GM19468 (cell line): ENCODE data around the gene MYOD1.

Source experiments
- ATAC-seq: cut with Tn5 transposase; IDR thresholded peaks from one replicate; pipeline ENCODE4 v1.9.1; 2021; ENCODE audit warnings: mild to moderate bottlenecking, moderate library complexity, moderate number of reproducible peaks; ENCODE audit not compliant: unreplicated experiment; ENCODE audit errors: extremely low read depth

Gene MYOD1

DNA sequence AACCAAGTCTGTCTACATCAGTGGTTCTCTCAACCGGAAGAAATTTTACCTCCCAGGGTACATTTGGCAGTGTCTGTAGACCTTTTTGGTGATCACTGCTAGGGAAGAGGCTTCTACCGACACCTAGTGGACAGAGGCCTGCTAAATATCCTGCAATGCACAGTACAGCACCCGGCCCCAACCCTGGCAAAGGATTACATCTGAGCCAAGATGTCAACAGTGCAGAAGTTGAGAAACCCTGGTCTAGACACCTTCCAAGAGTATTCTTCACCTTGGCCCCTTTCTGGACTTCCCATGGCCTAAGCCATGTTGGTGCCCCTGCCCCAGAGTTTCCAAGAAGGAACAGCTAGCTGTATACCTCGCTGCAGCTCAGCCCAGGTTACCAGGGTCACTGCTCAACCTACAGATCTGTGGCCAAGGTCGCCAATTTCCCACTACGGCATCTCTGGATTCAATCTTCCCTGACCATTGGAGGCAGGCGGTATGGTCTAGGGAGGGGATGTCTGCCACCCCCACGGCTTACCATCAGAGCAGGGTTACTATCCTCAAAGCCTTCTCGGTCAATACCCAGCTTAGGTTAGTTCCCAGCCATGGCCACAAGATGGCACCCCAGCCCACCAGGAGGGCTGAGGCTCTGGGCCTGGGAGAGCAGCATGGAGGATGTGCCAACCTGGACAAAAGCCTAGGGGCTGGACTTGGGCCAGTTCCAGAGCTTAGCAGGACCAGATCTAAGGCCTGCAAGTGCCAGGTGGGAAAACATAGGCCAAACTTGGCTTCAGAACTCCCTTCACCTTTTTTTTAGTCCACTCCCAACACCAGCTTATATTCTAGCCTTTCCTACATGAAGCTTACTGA, 11.5 kb downstream of the MYOD1 start:
- no peak for ATAC-seq

DNA sequence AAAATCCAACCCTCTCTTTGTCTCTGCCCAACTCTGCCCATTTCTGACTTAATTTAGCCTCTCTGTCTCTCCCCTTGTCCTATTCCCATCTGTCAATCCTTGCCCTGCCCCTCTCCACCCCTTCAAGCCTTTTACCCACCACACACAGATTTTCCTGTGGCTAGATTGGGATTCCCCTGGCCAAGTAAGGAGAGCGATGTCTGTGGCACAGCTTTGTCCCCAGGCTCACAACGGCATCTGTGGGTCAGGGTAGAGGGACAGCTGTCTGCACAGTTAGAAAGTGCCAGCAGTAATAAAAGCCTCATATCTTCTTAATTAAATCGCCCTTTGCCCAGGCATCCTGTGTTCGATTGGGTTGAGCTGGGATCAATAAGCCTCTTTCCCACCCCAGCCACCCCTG, 13.9 kb downstream of the MYOD1 start:
- no peak for ATAC-seq

DNA sequence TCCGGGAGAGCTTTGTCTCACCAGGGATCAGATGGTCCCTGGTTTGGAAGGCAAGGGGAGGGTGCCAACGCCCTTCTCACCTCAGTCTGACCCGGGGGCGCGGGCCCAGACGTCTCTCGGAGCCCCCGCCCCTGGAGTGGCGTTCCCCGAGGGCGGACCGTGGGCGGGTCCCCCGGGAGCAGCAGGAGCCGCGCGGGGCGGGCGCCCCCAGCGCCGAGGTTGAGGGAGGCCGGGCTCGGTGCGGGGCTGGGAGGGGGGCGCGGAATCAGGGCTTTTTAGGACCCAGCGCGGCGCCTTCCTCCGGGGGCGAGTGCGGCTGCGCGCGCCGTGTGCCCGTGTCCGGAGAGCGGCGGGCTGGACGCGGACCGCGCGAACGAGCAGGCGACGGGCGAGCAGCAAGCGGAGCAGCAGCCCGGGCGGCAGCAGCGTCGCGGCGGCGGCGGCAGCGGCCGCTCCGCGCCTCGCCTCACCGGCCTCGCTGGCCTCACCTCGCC, 15.1 kb downstream of the MYOD1 start, which contains the start of gene KCNC1:
TSS of gene KCNC1 (plus strand) at position 364 of the 494 bp plus-strand sequence. CDS start 1,222 bp downstream, outside the sequence.
- ATAC-seq, result no peak

DNA sequence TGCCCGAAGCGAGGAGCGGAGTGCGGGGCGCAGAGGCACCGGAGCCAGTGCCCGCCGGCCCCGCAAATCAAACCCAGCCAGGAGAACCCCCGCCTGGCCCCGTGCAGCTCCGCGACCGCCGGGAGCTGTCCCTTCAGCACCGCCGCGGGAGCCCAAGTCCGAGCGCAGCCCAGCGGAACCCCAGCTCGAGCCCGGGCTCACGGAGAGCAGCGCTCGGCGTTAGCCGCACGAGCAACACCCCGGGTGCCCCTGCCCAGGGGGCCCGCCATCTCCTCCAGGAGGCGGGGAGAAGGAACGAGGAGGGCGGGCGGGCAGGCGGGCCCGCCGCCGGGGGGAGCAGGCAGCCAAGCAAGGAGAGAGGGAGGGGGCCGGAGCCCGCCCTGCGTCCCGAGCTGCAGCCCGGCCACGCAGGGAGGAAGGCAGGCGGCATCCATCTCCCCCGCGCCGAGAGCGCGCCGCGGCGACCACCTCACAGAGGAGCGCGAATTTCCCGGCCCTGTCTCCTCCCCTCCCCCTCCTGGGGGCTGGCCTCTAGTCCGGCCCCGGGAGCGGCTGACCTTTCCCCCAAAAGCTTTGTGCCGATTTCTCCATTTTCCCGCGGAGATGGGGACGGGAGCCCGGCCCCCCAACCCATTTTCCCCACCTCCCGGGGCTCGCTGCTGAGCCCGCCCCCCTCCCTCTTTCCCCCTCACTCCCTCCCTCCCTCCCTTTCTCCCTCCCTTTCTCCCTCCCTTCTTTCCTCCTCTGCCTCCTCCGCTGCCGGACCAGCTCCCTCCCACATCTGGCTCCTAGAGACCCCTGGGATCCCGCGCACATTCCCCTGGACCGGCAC, 15.8 kb downstream of the MYOD1 start:
- ATAC-seq, result no peak

DNA sequence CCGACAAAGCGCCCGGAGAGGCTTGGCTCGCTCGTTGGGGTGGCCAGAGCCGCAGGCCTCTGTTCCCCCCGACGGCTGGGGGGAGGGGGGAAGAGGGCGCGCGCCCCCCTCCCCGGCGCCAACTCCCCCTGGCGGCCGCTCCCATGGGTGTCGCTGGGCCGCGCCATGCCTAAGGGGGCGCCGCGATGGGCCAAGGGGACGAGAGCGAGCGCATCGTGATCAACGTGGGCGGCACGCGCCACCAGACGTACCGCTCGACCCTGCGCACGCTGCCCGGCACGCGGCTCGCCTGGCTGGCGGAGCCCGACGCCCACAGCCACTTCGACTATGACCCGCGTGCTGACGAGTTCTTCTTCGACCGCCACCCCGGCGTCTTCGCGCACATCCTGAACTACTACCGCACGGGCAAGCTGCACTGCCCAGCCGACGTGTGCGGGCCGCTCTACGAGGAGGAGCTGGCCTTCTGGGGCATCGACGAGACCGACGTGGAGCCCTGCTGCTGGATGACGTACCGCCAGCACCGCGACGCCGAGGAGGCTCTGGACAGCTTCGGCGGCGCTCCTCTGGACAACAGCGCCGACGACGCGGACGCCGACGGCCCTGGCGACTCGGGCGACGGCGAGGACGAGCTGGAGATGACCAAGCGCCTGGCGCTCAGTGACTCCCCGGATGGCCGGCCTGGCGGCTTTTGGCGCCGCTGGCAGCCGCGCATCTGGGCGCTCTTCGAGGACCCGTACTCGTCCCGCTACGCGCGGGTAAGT, 16.6 kb downstream of the MYOD1 start:
- ATAC-seq, result no peak

DNA sequence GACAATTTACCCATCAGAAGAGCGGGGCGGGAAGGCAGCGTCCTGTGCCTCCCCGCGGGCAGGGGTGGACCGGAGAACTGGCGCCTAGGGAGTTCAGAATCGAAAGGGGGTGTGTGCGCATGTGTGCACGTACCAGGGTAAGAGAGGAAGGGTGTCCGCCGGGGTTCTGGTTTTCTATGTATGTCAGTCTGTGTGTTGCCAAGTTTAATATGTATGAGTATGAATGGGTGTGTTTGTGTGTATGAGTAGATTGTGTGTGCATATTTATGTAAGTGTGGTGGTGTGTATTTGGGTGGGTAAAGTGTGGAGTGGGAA, 17.2 kb downstream of the MYOD1 start:
- no peak for ATAC-seq

DNA sequence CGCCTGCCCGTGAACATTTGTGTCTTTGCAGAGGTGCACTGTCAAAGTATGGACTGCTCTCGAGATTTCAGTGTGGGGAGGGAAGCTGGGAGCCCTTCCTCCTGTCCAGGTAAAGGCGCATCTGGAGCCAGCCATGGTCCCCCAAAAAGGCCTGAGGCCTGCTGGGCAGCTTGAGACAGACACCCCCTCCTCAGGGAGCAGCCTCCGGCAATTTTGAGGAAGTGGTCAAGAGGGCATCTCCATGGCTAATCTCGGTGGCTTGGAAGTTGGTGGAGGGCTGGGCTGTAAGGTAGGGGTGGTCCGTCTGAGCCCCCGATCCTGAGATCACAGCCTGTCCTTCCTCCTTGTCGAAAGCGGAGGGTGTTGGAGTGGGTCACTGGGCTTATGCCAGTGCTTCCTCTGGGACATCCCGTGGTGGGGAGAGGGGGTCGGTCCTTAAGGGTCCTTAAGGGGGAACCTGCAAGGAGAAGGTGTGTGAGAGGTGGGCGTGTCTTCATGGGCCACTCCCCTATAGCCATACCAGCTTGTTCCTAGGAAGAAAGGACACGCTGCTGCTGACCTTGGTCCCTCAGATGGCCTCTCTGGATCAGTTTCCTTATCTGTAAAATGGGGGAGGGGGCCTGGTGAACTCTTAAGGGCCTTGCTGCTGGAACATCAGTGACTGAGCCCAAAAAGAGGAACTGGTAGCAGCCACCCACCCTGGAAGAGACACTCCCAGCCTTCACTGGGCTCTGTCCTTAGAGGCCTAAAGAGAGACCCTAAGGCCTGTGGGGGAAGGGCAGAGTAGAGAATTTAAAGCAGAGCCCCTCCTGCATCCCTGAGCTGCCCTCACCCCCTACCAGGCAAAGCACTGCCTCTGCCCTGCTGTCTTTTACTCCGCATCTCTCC, 17.8 kb downstream of the MYOD1 start:
- ATAC-seq, result no peak

DNA sequence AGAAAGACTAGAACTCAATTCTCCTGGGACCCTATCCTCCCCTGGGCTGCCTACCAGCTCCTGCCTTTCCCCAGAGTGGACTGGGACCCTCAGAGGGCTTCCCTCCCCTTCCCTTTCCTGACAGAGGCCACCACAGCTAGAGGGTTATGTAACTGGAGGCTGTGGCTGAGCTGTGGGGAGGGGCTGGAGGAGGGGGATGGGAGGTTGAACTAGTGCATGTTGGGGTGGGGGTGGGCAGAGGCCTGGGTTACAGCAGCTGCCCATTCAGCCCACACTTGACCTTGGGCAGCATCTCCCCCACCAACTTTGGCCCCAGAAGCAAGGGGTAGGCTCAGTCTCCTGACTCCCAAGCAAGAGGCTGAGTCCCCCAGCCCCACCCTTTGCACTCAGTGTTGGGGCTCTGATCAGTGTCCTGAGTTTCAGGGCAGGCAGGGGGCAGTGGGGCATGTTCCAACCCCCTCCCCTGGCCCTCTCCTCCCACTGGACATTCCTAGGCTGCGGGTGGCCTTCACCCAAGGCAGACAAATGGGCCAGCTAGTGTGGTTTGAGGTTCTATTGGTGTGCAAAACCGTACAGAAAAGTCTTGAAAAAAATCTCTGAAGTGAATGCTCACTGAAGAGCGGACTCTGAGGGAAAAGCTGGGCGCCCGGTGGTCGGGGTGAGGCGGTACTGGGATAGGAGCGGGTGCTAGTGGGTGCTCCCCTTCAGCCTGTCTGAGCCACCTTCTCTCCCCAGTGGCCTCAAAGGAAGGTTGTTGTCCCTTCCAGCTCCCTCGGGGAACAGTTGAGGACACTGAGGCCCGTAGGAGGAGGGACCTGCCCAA, 19.0 kb downstream of the MYOD1 start:
- ATAC-seq, result no peak

DNA sequence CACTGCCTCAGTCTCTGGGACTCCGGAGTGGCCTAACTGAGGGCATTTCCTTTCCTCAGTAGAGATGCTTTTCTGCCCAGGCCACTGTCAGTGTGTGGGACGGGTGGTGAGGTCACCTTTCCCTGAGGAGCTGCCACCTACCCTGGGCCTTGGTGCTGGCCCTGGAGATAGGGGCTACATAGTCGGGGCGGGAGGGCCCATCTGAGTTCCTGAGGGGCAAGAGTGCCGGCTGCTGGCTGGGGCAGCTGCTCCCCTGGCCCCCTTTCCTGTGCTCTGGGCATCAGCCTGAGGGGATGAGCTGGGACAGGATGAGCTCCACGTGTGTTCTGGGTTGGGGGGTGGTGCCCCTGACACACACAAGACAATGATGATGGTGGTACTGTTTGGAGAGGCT, 20.6 kb downstream of the MYOD1 start:
- no peak for ATAC-seq

DNA sequence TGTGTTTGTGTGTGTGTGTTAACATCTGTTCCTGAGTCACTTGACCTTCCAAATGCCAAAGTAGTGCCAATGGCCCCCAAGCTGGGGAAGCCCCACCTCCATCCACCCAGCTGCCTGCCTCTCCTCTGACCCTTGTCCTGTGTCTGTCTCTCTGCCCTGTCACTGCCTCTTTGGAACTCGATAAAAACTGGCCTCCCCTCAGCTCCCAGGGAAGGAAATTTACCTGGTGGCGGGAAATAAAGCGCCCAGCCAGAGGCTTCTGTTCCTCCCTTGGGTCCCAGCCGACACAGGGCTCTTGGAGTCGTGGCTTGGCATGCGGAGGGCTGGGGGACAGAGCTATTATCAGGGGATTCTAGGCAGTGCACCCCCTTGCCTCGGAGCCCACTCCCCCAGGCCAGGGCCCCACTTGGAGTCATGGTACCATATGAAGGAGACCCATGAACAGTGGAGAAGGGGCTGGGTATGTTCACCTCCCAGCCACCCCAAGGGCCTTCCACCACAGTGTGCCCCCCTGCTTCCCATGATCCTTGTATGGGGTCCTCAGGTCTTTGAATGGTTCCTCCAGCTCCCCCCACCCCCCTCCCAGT, 21.4 kb downstream of the MYOD1 start:
- ATAC-seq, result no peak

DNA sequence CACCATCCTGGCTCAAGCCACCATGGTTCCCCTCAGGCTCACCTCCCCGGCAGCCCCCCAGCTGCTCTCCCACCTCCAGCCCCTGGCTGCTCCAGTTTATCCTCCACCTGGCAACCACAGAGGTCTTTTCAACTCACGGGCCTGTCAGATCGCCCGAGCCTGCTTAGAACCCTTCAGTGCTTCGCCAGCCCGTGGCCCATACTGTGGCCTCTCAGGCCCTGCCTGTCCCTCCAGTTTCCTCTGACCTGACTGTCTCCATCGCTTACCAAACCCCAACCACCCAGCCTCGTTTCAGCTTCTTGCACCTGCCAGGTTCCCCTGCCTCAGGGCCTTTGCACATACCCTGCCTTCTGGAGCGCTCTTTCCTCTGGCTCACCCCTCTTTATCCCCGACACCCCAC, 22.1 kb downstream of the MYOD1 start:
- ATAC-seq, result no peak

DNA sequence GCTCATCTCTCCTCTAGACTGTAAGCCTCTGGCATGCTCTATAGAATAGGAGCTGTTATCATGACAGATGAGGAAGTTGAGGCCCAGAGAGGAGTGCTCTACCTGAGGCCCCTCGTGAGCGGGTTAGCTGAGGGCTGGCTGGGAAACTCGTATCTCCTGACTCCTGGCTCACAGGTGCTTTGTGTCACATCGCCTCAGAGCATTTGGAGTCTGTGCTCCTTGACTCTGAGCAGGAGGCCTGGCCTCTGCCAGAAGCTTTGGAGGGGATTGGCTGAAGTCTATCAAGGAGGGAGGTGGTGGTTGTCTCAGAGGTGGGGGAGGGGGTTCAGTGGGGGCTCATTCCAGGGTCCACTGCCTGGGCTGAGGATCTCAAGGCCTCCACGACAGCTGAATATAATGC, 22.6 kb downstream of the MYOD1 start:
- ATAC-seq, result no peak

DNA sequence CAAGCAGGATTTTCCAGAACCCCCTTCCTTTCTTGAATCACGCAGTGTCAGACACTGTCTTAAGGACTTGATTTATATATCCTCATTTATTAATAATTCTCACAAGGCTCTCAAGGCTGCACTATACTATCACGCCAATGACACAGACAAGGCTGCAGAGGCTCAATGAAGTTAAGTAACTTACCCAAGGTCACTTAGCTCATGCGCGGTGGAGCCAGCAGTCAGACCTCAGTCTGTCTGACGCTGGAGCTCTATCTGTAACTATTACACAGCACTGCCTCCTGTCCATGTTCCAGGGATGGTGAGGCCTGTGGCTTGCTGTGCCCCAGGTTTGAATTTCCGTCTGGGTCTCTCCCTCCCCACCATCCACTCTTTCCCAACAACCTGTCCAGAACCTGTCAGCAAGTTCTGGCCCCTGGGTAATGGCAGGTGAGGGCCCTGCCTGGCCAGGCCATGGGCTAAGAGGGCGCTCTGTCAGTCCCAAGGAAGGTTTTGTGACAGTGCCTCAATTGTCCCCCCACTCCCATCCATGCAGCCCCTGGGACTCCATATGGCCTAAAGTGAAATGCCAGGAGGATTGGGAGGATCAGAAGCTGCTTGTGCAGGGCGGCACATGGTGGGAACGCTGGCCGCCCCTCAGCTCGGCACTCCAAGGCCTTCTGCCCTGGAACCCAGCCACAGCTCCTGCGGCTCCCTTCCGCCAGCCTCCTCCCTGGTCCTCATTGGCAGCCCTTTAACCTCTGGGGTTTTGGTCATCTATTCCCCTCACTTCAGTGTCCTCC, 23.8 kb downstream of the MYOD1 start:
- ATAC-seq, result no peak

DNA sequence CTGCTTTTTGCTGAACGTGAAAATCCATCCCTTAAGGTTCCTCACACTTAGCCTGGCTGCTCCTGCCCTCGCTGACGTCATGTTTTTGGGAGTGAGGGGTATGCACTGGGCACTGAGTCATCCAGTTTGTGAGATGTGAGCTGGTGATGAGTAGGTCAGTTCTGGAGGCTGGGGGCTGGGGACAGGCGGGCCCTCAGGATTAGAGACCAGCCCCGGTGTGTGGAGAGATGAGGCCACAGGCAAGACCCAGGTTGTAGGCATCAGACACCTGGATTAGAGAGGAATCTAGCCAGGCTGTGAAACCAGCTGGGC, 24.4 kb downstream of the MYOD1 start:
- no peak for ATAC-seq

DNA sequence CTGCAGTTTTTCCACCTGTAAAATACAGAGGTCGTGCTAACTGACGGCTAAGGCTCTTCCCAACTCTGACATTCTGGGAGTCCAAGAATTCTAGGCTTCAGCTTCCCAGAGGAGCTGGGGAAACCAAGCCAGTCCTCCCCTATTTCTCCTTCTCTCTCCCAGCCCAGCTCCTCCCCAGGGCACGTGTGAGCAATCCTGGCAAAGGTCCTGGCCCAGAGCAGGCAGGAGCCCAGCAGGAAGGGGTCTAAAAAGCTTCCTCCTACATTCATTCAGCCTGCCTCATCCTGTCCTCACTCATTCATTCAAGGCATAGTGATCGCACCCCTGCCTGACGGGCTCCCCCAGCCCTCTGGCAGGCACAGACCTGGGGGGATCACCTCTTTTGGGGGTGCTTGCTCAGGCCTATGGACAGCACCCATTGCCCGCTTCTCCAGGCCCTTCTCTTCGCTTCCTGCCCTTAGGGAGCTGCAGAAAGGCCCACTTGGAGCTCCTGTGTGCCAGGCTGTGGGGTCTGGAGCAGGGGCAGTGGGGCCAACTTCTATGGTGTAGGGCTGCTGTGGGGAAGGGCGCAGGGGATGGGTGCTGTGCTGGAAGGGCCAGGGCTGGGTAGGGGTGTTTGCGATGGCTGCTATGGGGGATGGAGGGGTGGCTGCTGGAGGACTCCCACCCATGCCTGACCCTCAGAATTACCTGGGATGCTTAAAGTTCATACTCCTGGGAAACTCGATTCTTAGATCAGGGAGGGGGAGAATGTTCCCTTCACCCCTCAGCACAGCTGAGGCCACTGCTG, 25.0 kb downstream of the MYOD1 start:
- ATAC-seq, result no peak

DNA sequence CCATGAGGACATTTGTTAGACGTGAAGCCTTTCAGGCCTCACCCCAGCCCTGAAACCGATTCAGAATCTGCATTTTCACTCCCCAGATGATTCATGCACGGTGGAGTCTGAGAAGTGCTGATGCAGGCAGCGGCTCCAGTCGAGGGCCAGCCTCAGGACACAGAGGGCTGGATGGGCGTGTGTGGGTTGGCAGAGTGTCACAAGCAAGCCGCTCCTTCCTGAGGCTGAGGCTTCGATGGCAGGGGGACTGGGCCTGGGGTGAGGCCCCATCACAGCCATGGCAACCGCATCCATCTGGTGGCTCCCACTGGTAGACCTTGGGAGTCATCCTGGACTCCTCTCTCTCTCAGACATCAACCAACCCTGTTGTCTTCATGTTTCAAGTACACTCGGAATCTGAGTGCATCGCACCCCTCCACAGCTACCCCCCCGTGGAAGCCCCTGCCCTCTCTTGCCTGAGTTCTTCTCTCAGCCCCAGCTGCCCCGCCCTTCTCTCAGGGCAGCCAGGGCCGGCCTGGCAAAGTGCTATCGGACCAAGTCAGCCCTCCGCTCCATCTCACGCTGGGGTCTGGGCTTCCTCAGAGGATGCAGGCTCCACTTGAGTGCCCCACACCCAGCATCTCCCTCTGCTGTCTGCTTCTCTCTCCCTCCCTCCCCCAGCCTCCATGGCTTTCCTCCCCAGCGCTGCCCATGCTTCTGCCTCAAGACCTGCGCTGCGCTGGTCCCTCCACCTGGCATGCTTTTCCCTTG, 25.8 kb downstream of the MYOD1 start:
- ATAC-seq, result no peak
